Astrocyte of the spinal cord (primary cell): ENCODE results near the gene ABCA9.

Experiments
- DNase-seq: peaks from one replicate; pipeline ENCODE4 v3.0.0; 2011; ENCODE audit warnings: low read depth, low spot score
- H3K4me3 ChIP-seq: 2 replicates; pipeline ENCODE4 v1.5.1; 2011; ENCODE audit warnings: low read depth, mild to moderate bottlenecking, low read length, moderate library complexity
- CTCF ChIP-seq: IDR thresholded peaks from 2 replicates; pipeline ENCODE4 v1.5.1; 2012; ENCODE audit warnings: low read depth, mild to moderate bottlenecking, low read length, inconsistent platforms
- in situ Hi-C: cut with HindIII; loops from 2 replicates; pipeline ENCODE4 v1.10.0; 2017; ENCODE audit warnings: low sequenced_read_pairs

Gene ABCA9

GRCh38 chr17:69061721-69062556, 1.2 kb upstream of the ABCA9 start:
- no peak for DNase-seq
- in situ Hi-C loops, result no loop called here

GRCh38 chr17:69059458-69060175, 1.1 kb downstream of the ABCA9 start:
- DNase-seq, result peak; percentile 59
- H3K4me3 ChIP-seq, result peak overlapping the region; percentile 6
- in situ Hi-C loops, result no loop called here
- TF ChIP-seq CTCF, result no peak

More at GRCh38 chr17:69061721-69062556, 1.2 kb upstream of the ABCA9 start:
- no peak for TF ChIP-seq CTCF
- no peak overlapping the region for H3K4me3 ChIP-seq

- no peak for TF ChIP-seq CTCF
- H3K4me3 ChIP-seq, result no peak overlapping the region
- in situ Hi-C loops, result no loop called here
- DNase-seq, result no peak
Observed at GRCh38 chr17:69058165-69058564, 2.6 kb downstream of the ABCA9 start.

- no peak for DNase-seq
- in situ Hi-C loops, result no loop called here
- no peak overlapping the region for H3K4me3 ChIP-seq
- TF ChIP-seq CTCF, result no peak
Observed at GRCh38 chr17:69057280-69057679, 3.4 kb downstream of the ABCA9 start.

GRCh38 chr17:69056179-69056823, 4.4 kb downstream of the ABCA9 start:
- no peak for DNase-seq
- TF ChIP-seq CTCF, result no peak
- H3K4me3 ChIP-seq, result no peak overlapping the region
- in situ Hi-C loops, result no loop called here

- no peak for TF ChIP-seq CTCF
- in situ Hi-C loops, result no loop called here
- no peak overlapping the region for H3K4me3 ChIP-seq
- DNase-seq, result no peak
Observed at GRCh38 chr17:69055334-69055733, 5.4 kb downstream of the ABCA9 start.
